NT2/D1 (cell line): ENCODE results near the gene ACOT8.
A peak's percentile ranks its signal among the peaks of the same experiment; 100 is the strongest.

Experiments
- DNase-seq: peaks from one replicate; pipeline ENCODE4 v3.0.0-alpha.2; 2011; ENCODE audit warnings: low read depth, low spot score
- H3K27me3 ChIP-seq: 2 replicates; pipeline ENCODE4 v1.6.0; 2011; ENCODE audit warnings: mild to moderate bottlenecking; ENCODE audit not compliant: insufficient read length, insufficient read depth
- H3K36me3 ChIP-seq: 2 replicates; pipeline ENCODE4 v1.6.1; 2011; ENCODE audit warnings: mild to moderate bottlenecking, low read length, mixed read lengths; ENCODE audit not compliant: insufficient read depth, insufficient read length
- H3K4me1 ChIP-seq: 2 replicates; pipeline ENCODE4 v1.5.1; 2011; ENCODE audit not compliant: insufficient read depth, insufficient read length
- H3K4me3 ChIP-seq: 2 replicates; pipeline ENCODE4 v1.5.1; 2011; ENCODE audit warnings: low read depth; ENCODE audit not compliant: insufficient read length
- H3K9ac ChIP-seq: 2 replicates; pipeline ENCODE4 v1.6.0; 2011; ENCODE audit warnings: low read depth; ENCODE audit not compliant: insufficient read length
- H3K9me3 ChIP-seq: 2 replicates; pipeline ENCODE4 v1.5.1; 2011; ENCODE audit warnings: mild to moderate bottlenecking, low read length; ENCODE audit not compliant: insufficient read depth
- SUZ12 ChIP-seq: IDR thresholded peaks from 2 replicates; pipeline ENCODE4 v1.6.1; 2011; ENCODE audit not compliant: insufficient read length, insufficient read depth; ENCODE audit errors: extremely low read depth
- YY1 ChIP-seq: IDR thresholded peaks from 2 replicates; pipeline ENCODE4 v1.6.1; 2011; ENCODE audit not compliant: insufficient read length, insufficient read depth
- ZNF274 ChIP-seq: IDR thresholded peaks from 2 replicates; pipeline ENCODE4 v1.6.1; 2011; ENCODE audit warnings: mild to moderate bottlenecking, low read depth, low read length

Gene ACOT8

DNA sequence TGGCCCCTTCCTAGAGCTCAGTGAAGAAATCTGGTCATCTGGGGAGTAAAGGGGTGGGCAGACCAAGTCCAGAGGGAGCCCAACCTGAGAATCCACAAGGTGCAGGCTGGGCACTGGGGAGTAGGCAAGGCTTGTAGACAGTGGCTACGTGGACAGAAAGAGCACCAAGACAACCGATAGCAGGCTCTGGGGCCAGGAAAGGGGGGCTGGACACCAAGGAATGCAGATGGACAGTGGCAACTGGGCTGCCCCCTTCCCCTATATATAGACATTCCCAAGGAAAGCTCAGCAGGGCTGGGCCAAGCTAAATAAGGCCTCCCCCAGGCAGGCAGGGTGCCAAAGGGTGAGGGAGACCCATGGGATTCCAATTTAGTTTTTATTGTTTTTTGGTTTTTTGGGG, 28.6 kb downstream of the ACOT8 start:
- Histone ChIP-seq H3K9ac (no peak overlapping the region), H3K9me3 (no peaks in the 10 kb centered on the region), H3K27me3 (no peaks in the 10 kb centered on the region), H3K36me3 (no peaks in the 10 kb centered on the region), H3K4me3 (no peak overlapping the region), H3K4me1 (peaks cover 22% of the 10 kb centered on the region)
- TF ChIP-seq ZNF274 (no peak), YY1 (no peak), SUZ12 (no peak)
- no peak for DNase-seq

- no peak for DNase-seq
- H3K4me3 ChIP-seq = no peak overlapping the region
- H3K27me3 ChIP-seq = no peaks in the 10 kb centered on the region
- no peak overlapping the region for H3K9ac ChIP-seq
- no peaks in the 10 kb centered on the region for H3K9me3 ChIP-seq
- TF ChIP-seq ZNF274 = no peak
- no peak for TF ChIP-seq YY1
- TF ChIP-seq SUZ12 = no peak
- H3K36me3 ChIP-seq = no peaks in the 10 kb centered on the region
- H3K4me1 ChIP-seq = peaks cover 18% of the 10 kb centered on the region
Observed at GRCh38 chr20:45827712-45828111, 29.5 kb downstream of the ACOT8 start.

GRCh38 chr20:45827030-45827652, 30.1 kb downstream of the ACOT8 start, which contains the start of gene TNNC2:
Gene TNNC2, minus strand, starts transcription at chr20:45827312. Its CDS starts 64 bp downstream, at chr20:45827248.
- Histone ChIP-seq H3K4me1 (peaks cover 18% of the 10 kb centered on the region), H3K9ac (no peak within 1 kb of the TSS), H3K9me3 (no peaks in the 10 kb centered on the region), H3K4me3 (no peak within 1 kb of the TSS), H3K27me3 (no peaks in the 10 kb centered on the region), H3K36me3 (no peaks in the 10 kb centered on the region)
- no peak for DNase-seq
- no peak for TF ChIP-seq SUZ12
- no peak for TF ChIP-seq YY1
- no peak for TF ChIP-seq ZNF274

DNA sequence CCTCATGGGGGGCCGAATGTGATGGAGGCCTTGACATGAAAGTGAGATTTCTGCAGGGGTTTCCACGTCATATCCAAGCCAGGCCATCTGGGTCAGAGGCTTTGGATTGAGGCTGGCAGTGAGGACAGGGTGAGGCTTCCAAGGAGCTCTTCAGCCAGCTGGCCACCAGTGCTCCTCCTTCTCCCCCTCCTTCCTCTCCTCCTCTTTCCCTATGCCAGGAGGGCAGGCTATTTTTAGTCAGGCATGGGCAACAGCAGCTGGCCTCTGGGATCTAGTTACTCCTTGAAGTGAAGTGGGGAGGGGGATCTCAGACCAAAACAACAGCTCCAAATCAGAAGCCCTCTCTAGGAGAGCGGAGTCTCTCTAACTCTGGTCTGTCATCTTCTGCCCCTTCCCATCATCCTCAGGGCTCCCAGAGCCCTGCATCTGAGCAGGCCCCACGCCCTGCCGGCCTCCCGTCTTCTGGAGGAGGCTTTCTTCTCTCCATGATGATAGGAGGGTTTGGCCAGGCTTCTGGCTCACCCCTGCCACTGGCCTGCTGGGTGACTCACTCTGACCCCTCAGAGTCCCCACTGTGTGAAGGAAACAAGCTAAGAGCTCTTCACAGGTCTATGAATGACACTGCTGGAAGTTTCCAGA, 30.7 kb downstream of the ACOT8 start:
- Histone ChIP-seq H3K9me3 (no peaks in the 10 kb centered on the region), H3K4me1 (peaks cover 21% of the 10 kb centered on the region), H3K27me3 (no peaks in the 10 kb centered on the region), H3K36me3 (no peaks in the 10 kb centered on the region), H3K4me3 (no peak overlapping the region), H3K9ac (no peak overlapping the region)
- TF ChIP-seq ZNF274 = no peak
- no peak for TF ChIP-seq YY1
- no peak for TF ChIP-seq SUZ12
- no peak for DNase-seq

- Histone ChIP-seq H3K36me3 (no peaks in the 10 kb centered on the region), H3K9ac (peak overlapping the region; percentile 63), H3K4me1 (peaks cover 21% of the 10 kb centered on the region), H3K9me3 (no peaks in the 10 kb centered on the region), H3K27me3 (no peaks in the 10 kb centered on the region), H3K4me3 (no peak overlapping the region)
- no peak for DNase-seq
- no peak for TF ChIP-seq ZNF274
Observed at GRCh38 chr20:45823949-45824835, 33.0 kb downstream of the ACOT8 start.

GRCh38 chr20:45822857-45823256, 34.3 kb downstream of the ACOT8 start:
- no peak for TF ChIP-seq YY1
- TF ChIP-seq ZNF274 = no peak
- TF ChIP-seq SUZ12 = no peak
- H3K27me3 ChIP-seq = no peaks in the 10 kb centered on the region
- H3K9me3 ChIP-seq = no peaks in the 10 kb centered on the region
- H3K36me3 ChIP-seq = peaks cover 2% of the 10 kb centered on the region
- peak overlapping the region; percentile 12 for H3K9ac ChIP-seq
- H3K4me3 ChIP-seq = no peak overlapping the region
- DNase-seq = no peak
- H3K4me1 ChIP-seq = peaks cover 21% of the 10 kb centered on the region

DNA sequence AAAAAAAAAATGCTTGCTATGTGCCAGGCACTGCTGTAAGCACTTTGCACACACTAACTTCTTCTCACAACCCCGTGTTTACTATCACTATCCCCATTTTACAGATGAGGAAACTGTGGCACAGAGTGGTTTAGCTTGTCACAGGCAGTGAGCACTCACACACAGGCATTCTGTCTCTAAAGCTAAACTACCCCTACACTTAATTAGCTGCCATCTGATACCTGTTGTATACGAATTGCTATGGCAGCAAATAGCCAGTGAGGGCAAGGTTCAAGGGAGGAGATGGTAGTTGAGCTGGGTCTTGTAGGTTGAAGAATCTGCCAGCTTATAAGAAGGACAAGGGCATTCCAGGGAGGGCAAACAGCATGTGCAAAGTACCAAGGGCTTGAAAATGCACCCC, 35.2 kb downstream of the ACOT8 start:
- TF ChIP-seq YY1 = no peak
- TF ChIP-seq SUZ12 = no peak
- no peak for TF ChIP-seq ZNF274
- no peak overlapping the region for H3K9ac ChIP-seq
- peaks cover 7% of the 10 kb centered on the region for H3K36me3 ChIP-seq
- H3K4me1 ChIP-seq = peaks cover 24% of the 10 kb centered on the region
- H3K9me3 ChIP-seq = no peaks in the 10 kb centered on the region
- H3K4me3 ChIP-seq = no peak overlapping the region
- H3K27me3 ChIP-seq = no peaks in the 10 kb centered on the region
- DNase-seq = no peak
